NCI-H2227 treated with DMSO at 0.1 percent for 48 hours (cell line): ENCODE measurements around the gene PELO.

Experiments used
- DNase-seq: peaks from one replicate; lab custom pipeline; 2025; lab: John Stamatoyannopoulos, UW

Gene PELO

DNA sequence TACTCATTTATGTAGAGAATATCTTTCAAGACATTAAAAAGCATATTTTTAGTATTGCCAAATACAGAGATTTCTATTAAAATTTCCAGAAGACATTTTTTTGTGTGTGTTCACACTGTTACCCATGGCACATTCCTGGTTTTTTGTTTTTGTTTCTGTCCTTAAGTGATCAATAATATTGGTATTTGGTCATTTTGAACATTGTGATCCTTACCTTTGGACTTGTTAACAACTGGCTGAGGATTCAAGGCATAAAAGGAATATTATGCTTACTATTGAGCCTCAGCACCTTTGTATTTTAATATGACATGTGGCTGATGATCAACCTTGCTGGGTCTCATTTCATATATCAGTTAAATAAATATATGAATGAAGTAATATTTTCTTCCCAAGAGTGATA, 41.9 kb downstream of the PELO start:
- no peak for DNase-seq

DNA sequence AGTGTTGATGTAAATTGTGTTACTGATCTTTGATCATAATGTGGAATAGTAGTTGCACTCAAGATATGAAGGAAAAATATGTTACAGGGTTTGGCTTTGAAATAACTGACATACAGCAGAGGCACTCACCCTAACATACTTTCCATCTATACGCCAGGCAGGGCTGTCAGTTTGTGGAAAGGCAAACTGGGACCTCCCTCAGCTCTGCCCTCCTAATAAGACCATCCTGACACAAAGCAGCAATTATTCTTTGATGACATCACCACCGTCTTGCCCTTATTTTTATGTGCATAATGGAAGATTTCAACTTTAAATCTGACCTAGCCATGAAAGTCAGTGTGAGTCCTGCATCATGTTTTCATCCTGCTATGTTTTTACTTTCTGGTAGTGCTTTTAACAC, 42.9 kb downstream of the PELO start:
- no peak for DNase-seq

DNA sequence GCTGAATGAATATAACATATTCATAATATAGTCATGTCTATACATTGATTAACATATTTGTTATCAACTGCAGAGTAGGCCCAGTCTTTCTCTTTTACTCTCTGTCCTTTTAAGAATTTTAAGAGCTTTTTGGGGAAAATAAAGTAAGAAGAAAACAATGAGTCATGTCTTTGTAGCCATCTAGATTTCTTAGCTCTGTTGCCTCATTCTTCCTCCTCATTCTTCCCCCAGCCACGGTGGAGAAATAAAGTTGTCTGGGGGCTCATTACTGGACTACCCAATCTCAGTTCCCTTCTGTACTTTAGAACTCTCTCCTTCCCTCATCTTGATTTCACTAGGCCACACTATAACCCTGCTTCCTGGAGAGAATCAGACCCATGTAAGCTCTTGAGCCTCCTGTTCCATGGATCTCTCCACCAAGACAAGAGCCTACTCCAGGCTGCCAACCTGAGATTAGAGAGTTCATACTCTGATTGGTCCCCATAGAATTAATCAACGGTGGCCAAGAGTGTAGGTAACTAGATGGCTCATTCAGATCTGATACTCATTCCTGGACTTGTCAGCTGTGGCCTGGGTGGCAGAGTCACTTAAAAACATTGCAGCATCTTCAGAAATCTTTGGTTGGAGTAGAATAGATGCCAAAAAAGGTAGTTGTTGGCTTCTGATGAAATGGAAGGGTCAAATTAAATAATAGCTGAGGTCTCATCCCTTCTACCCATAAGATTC, 44.2 kb downstream of the PELO start:
- DNase-seq, result no peak

DNA sequence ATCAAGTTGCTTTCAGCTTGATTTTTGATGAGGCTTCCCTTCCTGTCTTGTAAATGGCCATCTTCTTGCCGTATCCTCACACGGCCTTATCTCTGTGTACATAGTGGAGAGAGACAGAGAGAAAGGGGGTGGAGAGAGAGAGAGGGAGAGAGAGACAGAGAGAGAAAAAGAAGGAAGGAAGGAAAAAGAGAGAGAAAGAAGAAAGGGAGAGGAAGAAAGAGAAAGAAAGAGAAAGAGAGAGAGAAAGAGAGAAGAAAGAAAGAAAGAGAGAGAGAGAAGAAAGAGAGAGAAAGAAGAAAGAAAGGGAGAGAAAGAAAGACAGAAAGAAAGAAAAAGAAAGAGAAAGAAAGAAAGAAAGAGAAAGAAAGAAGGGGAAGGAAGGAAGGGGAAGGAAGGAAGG, 46.6 kb downstream of the PELO start:
- DNase-seq, result no peak

DNA sequence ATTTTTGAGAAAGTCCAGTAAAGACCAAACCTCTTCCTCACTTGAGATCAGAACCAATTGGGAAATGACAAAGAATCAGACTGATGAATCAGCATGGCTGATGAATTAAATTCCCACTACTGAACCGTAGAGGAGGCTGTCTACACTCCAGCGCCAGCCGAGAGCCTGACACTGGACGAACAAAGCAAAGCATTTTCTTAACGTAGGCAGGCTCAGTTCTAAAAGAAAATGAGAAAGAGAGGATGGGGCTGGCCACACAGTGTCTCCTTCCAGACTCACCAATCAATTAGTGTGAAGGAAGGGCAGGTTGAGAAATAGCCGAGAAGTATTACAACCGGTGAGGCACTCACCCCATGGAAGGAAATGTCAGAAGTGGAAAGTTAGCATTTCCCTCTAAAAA, 49.4 kb downstream of the PELO start:
- DNase-seq, result peak; percentile 11
